NCI-H2171 (cell line): Measurements from ENCODE around the gene SNRNP70.

Experiments
- DNase-seq: peaks from one replicate; lab custom pipeline; 2025; lab: John Stamatoyannopoulos, UW

Gene SNRNP70

GRCh38 chr19:49101160-49101559 is 15.9 kb downstream of the SNRNP70 start:
- DNase-seq, result no peak

GRCh38 chr19:49102303-49102702 is 17.1 kb downstream of the SNRNP70 start:
- no peak for DNase-seq

DNA sequence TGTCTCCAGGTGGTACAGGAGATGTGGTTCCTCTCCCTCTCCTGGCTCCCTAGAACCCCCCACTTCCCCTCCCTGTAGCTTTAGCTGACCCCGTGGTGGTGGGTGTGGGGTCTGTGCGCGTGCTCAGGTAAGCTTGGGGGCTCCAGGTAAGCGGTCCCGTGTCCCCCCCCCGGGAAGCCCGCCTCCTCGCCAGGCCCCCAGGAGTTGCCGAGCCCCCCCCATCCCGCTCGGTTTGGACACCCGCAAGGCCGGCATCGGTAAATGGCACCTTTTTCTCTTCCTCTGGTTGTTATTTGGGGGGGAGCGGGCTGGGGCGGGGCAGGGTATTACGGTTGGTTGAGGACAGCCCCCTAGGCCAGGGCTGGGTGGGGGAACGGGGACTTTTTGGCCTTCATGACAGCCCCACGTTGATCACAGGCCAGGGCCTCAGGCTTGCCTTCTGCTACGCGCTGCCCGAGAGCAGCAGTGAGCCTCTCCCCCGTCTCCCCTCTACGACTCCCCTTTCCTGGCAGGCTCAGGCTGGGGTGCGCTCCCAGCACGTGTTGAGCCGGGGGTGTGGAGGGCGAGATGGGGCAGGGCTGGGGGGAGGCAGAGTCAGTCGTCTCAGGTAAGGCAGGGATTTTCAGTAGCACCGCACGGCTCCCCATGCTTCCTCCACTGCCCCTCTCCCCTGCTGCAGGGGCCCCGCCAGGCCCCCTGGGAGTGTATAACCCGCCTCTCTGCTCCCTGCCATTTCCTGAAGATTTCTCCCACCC is 18.3 kb downstream of the SNRNP70 start:
- DNase-seq, result no peak

GRCh38 chr19:49104229-49104864 is 19.1 kb downstream of the SNRNP70 start:
- peak; percentile 89 for DNase-seq

GRCh38 chr19:49106648-49107135 is 21.4 kb downstream of the SNRNP70 start:
- DNase-seq, result peak; percentile 45

GRCh38 chr19:49107625-49108459 is 22.6 kb downstream of the SNRNP70 start:
- no peak for DNase-seq

- DNase-seq, result no peak
Measured at GRCh38 chr19:49109051-49109450, 23.8 kb downstream of the SNRNP70 start.

DNA sequence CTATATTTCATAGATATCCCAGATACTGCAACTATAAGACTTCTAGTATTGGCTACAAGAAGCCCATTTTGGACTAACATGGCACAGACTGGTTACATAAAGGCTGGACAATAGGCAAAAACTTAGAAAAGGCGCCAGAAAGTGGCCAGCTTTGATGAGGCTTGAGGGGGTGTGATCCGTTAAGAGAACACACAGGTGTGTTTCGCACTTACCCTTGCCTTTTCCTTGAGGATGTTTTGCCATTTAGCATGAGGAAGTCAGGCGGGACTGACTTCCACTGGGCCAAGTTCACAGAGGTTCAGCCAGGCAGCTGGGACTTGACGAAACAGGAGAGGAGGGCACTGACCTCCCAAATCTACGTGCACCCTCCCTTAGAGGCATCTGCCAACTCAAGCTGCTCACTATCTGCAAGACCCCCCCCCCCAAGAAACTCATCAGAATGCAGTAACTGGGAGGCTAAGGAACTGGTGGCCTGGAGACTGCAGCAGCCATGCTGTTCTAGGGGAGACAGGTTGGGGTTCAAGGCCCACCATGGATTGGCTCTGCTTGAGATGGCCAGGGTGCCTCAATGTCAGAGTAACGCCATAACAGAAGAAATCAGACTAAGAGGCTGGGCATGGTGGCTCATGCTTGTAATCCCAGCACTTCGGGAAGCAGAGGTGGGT is 24.4 kb downstream of the SNRNP70 start:
- no peak for DNase-seq

DNA sequence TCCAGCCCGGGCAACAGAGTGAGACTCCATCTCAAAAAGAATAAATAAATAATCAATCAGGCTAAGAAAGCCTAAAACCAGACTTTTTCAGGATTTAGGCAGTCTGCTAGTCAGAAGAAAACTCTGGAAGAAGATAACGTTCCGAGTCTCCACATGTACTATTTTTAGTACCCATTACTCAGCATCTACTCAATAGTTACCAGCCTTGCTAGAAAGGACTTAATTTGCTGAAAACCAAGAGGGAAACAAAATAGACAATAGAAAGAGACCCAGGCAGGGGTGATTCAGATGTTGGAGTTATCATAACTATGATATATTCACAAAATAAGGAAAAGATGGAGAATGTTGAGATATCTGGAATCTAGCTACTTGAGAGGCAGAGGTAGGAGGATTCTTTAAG is 25.3 kb downstream of the SNRNP70 start:
- no peak for DNase-seq

GRCh38 chr19:49111218-49111998 is 26.2 kb downstream of the SNRNP70 start:
- DNase-seq, result no peak

GRCh38 chr19:49113762-49114629 is 28.7 kb downstream of the SNRNP70 start, which contains the start of gene LIN7B:
LIN7B (plus strand) TSS chr19:49114370; CDS start chr19:49114405, 35 bp downstream.
- DNase-seq, result peak; percentile 81

- peak; percentile 71 for DNase-seq
Measured at GRCh38 chr19:49114630-49115363, 29.5 kb downstream of the SNRNP70 start.

DNA sequence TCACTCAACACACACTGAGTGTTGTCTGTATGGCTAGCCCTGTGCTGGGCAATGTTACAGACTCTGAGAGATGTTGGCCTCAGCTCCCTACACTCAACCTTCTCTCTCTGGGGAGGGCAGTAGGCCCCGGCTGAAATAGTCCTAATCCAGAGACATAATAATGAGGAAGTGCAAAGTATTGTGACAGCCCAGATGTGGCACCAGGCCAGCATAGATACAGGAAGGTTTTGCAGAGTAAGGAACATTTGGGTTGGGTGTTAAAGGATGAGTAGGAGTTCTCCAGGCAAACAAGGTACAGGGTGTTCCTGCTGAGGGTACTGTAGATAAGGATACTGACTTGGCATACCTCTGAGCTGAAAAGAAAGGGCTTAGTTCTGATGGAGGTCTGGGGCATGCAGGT is 31.3 kb downstream of the SNRNP70 start:
- no peak for DNase-seq

GRCh38 chr19:49117677-49118564 is 32.7 kb downstream of the SNRNP70 start:
- no peak for DNase-seq

GRCh38 chr19:49118565-49119410 is 33.5 kb downstream of the SNRNP70 start, which contains the start of gene C19orf73:
C19orf73 (minus strand) TSS chr19:49119143; CDS start chr19:49119022, 121 bp downstream.
- DNase-seq, result peak; percentile 95

DNA sequence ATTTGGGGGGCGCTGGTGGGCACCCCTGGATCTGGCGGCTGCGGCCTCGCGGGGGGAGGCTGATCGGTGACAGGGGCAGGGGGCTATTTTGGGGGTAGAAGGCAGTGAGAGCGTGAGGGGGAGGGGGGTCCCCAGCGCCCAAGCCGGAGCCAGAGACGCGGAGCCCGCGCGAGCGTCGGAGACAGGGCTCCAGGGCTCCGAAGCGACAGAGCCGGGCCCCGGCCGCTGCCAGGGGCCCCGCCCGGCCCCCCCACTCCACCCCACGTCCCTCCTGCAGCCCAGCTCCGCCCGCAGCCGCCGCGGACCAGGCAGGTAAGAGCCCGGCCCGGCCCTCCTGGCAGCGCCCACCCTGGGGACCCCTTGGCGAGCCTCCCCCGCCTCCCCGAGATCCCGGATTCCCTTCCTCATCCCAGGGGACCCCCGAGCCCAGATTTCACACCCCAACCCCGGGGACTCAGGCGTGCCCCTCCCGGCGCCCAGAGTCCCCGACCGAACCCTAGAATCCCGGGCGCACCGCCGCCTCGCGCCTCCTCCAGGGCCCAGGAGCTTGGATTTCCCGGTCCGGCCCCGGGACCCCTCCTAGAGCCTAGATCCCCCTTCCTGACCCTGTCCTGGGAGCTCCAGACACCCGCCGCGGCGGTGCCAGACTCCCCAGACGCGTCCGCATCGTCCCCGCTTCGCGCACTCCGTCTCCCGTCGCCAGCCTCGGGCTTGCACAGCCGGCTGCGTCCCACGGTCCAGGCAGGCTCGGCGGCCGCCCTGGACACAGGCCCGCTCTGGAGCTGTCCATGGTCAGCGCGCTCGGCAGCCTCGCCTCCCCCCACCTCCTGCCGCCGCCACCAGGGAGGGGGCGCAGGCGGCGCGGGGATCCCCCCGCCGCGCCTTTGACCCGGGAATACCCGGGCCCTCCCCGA is 34.4 kb downstream of the SNRNP70 start, which contains the start of gene PPFIA3:
TSS of gene PPFIA3 (plus strand) at position 134 of the 914 bp plus-strand sequence. CDS start 8,330 bp downstream, outside the sequence.
- DNase-seq, result no peak
